HG03439 (cell line): Measurements from ENCODE around the gene PPME1.

Experiments used
- ATAC-seq: cut with Tn5 transposase; IDR thresholded peaks from one replicate; pipeline ENCODE4 v1.9.1; 2021; ENCODE audit warnings: mild to moderate bottlenecking, moderate library complexity; ENCODE audit not compliant: unreplicated experiment

The PPME1 gene

GRCh38 chr11:74157169-74157568 lies 13.9 kb upstream of the PPME1 start:
- no peak for ATAC-seq

GRCh38 chr11:74159642-74160041 lies 11.4 kb upstream of the PPME1 start:
- no peak for ATAC-seq

- no peak for ATAC-seq
Observed at GRCh38 chr11:74162681-74163467, 8.2 kb upstream of the PPME1 start.

GRCh38 chr11:74168838-74169237 lies 2.3 kb upstream of the PPME1 start:
- no peak for ATAC-seq

GRCh38 chr11:74169738-74170458 lies 1.2 kb upstream of the PPME1 start:
- no peak for ATAC-seq

- no peak for ATAC-seq
Observed at GRCh38 chr11:74171630-74171968, 510 bp downstream of the PPME1 start.

GRCh38 chr11:74171997-74172396 lies 908 bp downstream of the PPME1 start:
- no peak for ATAC-seq

- no peak for ATAC-seq
Observed at GRCh38 chr11:74175920-74176319, 4.8 kb downstream of the PPME1 start.

- ATAC-seq: no peak
Observed at GRCh38 chr11:74179234-74180052, 8.4 kb downstream of the PPME1 start.

GRCh38 chr11:74182635-74183034 lies 11.5 kb downstream of the PPME1 start:
- no peak for ATAC-seq

GRCh38 chr11:74185285-74185684 lies 14.2 kb downstream of the PPME1 start:
- ATAC-seq: no peak

GRCh38 chr11:74185695-74186094 lies 14.6 kb downstream of the PPME1 start:
- no peak for ATAC-seq

- no peak for ATAC-seq
Observed at GRCh38 chr11:74195828-74196227, 24.7 kb downstream of the PPME1 start.

GRCh38 chr11:74196781-74197486 lies 25.8 kb downstream of the PPME1 start:
- ATAC-seq: no peak

- no peak for ATAC-seq
Observed at GRCh38 chr11:74203966-74204365, 32.9 kb downstream of the PPME1 start.

- ATAC-seq: no peak
Observed at GRCh38 chr11:74204701-74205100, 33.6 kb downstream of the PPME1 start.

- ATAC-seq: no peak
Observed at GRCh38 chr11:74205181-74205580, 34.1 kb downstream of the PPME1 start.

- ATAC-seq: no peak
Observed at GRCh38 chr11:74206746-74207145, 35.7 kb downstream of the PPME1 start.

GRCh38 chr11:74208507-74208906 lies 37.4 kb downstream of the PPME1 start:
- ATAC-seq: no peak

GRCh38 chr11:74212533-74212932 lies 41.4 kb downstream of the PPME1 start:
- no peak for ATAC-seq

- ATAC-seq: no peak
Observed at GRCh38 chr11:74220376-74220775, 49.3 kb downstream of the PPME1 start.
